ENCODE results near the gene RPS21.
"Not testable (repeated sequence)": the region's sequence is repeated elsewhere in the genome, so short reads cannot be mapped to it uniquely, and the experiment has no call there.

The RPS21 gene

GRCh38 chr20:62417981-62418708, 31.2 kb downstream of the RPS21 start:
- Histone ChIP-seq H3K9ac (ENCODE audit: low read depth, low read length) (no peak overlapping the region), H3K27me3 (ENCODE audit: insufficient read depth, low read length) (no peaks in the 10 kb centered on the region), H3K27ac (ENCODE audit: low read depth, low read length) (no peak overlapping the region), H3K9me3 (ENCODE audit: insufficient read depth, low read depth, low read length) (no peaks in the 10 kb centered on the region), H3K36me3 (ENCODE audit: insufficient read depth, low read length) (no peaks in the 10 kb centered on the region), H3K4me3 (ENCODE audit: low read length) (no peak overlapping the region), H3K4me1 (ENCODE audit: insufficient read depth, low read length) (no peaks in the 10 kb centered on the region)
- WGBS: 92% methylated on average over 25 of the region's 25 CpGs

- Histone ChIP-seq H3K4me1 (ENCODE audit: insufficient read depth, low read length) (no peaks in the 10 kb centered on the region), H3K36me3 (ENCODE audit: insufficient read depth, low read length) (no peaks in the 10 kb centered on the region), H3K9ac (ENCODE audit: low read depth, low read length) (no peak overlapping the region), H3K4me3 (ENCODE audit: low read length) (no peak overlapping the region), H3K27ac (ENCODE audit: low read depth, low read length) (no peak overlapping the region), H3K27me3 (ENCODE audit: insufficient read depth, low read length) (no peaks in the 10 kb centered on the region), H3K9me3 (ENCODE audit: insufficient read depth, low read depth, low read length) (no peaks in the 10 kb centered on the region)
- WGBS: 91% methylated on average over 19 of the region's 19 CpGs
These were observed 32.0 kb downstream of the RPS21 start for GRCh38 chr20:62418709-62419487.

GRCh38 chr20:62419759-62420158, 32.9 kb downstream of the RPS21 start:
- H3K36me3 ChIP-seq (ENCODE audit: insufficient read depth, low read length): no peaks in the 10 kb centered on the region
- no peaks in the 10 kb centered on the region for H3K27me3 ChIP-seq (ENCODE audit: insufficient read depth, low read length)
- no peak overlapping the region for H3K27ac ChIP-seq (ENCODE audit: low read depth, low read length)
- no peaks in the 10 kb centered on the region for H3K4me1 ChIP-seq (ENCODE audit: insufficient read depth, low read length)
- WGBS: 94% methylated on average over 9 of the region's 9 CpGs
- no peaks in the 10 kb centered on the region for H3K9me3 ChIP-seq (ENCODE audit: insufficient read depth, low read depth, low read length)
- no peak overlapping the region for H3K9ac ChIP-seq (ENCODE audit: low read depth, low read length)
- no peak overlapping the region for H3K4me3 ChIP-seq (ENCODE audit: low read length)

GRCh38 chr20:62420846-62421715, 34.2 kb downstream of the RPS21 start:
- H3K27me3 ChIP-seq (ENCODE audit: insufficient read depth, low read length): no peaks in the 10 kb centered on the region
- H3K36me3 ChIP-seq (ENCODE audit: insufficient read depth, low read length): no peaks in the 10 kb centered on the region
- H3K27ac ChIP-seq (ENCODE audit: low read depth, low read length): no peak overlapping the region
- no peaks in the 10 kb centered on the region for H3K4me1 ChIP-seq (ENCODE audit: insufficient read depth, low read length)
- H3K9ac ChIP-seq (ENCODE audit: low read depth, low read length): no peak overlapping the region
- H3K4me3 ChIP-seq (ENCODE audit: low read length): no peak overlapping the region
- 87% methylated on average over 24 of the region's 24 CpGs for WGBS
- no peaks in the 10 kb centered on the region for H3K9me3 ChIP-seq (ENCODE audit: insufficient read depth, low read depth, low read length)

- H3K9me3 ChIP-seq (ENCODE audit: insufficient read depth, low read depth, low read length): no peaks in the 10 kb centered on the region
- 97% methylated on average over 6 of the region's 6 CpGs for WGBS
- no peaks in the 10 kb centered on the region for H3K4me1 ChIP-seq (ENCODE audit: insufficient read depth, low read length)
These were observed 34.8 kb downstream of the RPS21 start for GRCh38 chr20:62421716-62421990.

GRCh38 chr20:62422636-62423325, 35.9 kb downstream of the RPS21 start:
- WGBS: 95% methylated on average over 18 of the region's 20 CpGs
- no peak overlapping the region for H3K9ac ChIP-seq (ENCODE audit: low read depth, low read length)
- peaks cover 5% of the 10 kb centered on the region for H3K4me1 ChIP-seq (ENCODE audit: insufficient read depth, low read length)

More at GRCh38 chr20:62421716-62421990, 34.8 kb downstream of the RPS21 start:
- H3K9ac ChIP-seq (ENCODE audit: low read depth, low read length): no peak overlapping the region
- no peak overlapping the region for H3K27ac ChIP-seq (ENCODE audit: low read depth, low read length)
- no peak overlapping the region for H3K4me3 ChIP-seq (ENCODE audit: low read length)
- H3K36me3 ChIP-seq (ENCODE audit: insufficient read depth, low read length): no peaks in the 10 kb centered on the region
- no peaks in the 10 kb centered on the region for H3K27me3 ChIP-seq (ENCODE audit: insufficient read depth, low read length)

GRCh38 chr20:62423326-62423706, 36.4 kb downstream of the RPS21 start:
- Histone ChIP-seq H3K4me1 (ENCODE audit: insufficient read depth, low read length) (peaks cover 5% of the 10 kb centered on the region), H3K27ac (ENCODE audit: low read depth, low read length) (no peak overlapping the region), H3K36me3 (ENCODE audit: insufficient read depth, low read length) (no peaks in the 10 kb centered on the region), H3K4me3 (ENCODE audit: low read length) (no peak overlapping the region), H3K9me3 (ENCODE audit: insufficient read depth, low read depth, low read length) (no peaks in the 10 kb centered on the region), H3K27me3 (ENCODE audit: insufficient read depth, low read length) (no peaks in the 10 kb centered on the region), H3K9ac (ENCODE audit: low read depth, low read length) (no peak overlapping the region)
- WGBS: 81% methylated on average over 10 of the region's 10 CpGs

More at GRCh38 chr20:62422636-62423325, 35.9 kb downstream of the RPS21 start:
- Histone ChIP-seq H3K4me3 (ENCODE audit: low read length) (no peak overlapping the region), H3K9me3 (ENCODE audit: insufficient read depth, low read depth, low read length) (no peaks in the 10 kb centered on the region), H3K36me3 (ENCODE audit: insufficient read depth, low read length) (no peaks in the 10 kb centered on the region), H3K27me3 (ENCODE audit: insufficient read depth, low read length) (no peaks in the 10 kb centered on the region), H3K27ac (ENCODE audit: low read depth, low read length) (no peak overlapping the region)

GRCh38 chr20:62424249-62425107, 37.6 kb downstream of the RPS21 start:
- Histone ChIP-seq H3K4me1 (ENCODE audit: insufficient read depth, low read length) (peaks cover 5% of the 10 kb centered on the region), H3K36me3 (ENCODE audit: insufficient read depth, low read length) (no peaks in the 10 kb centered on the region), H3K27me3 (ENCODE audit: insufficient read depth, low read length) (no peaks in the 10 kb centered on the region), H3K9me3 (ENCODE audit: insufficient read depth, low read depth, low read length) (no peaks in the 10 kb centered on the region), H3K4me3 (ENCODE audit: low read length) (no peak overlapping the region), H3K9ac (ENCODE audit: low read depth, low read length) (no peak overlapping the region), H3K27ac (ENCODE audit: low read depth, low read length) (no peak overlapping the region)
- 84% methylated on average over 23 of the region's 23 CpGs for WGBS

GRCh38 chr20:62425281-62426058, 38.6 kb downstream of the RPS21 start:
- no peak overlapping the region for H3K27ac ChIP-seq (ENCODE audit: low read depth, low read length)
- H3K9ac ChIP-seq (ENCODE audit: low read depth, low read length): no peak overlapping the region
- H3K4me3 ChIP-seq (ENCODE audit: low read length): no peak overlapping the region
- no peaks in the 10 kb centered on the region for H3K36me3 ChIP-seq (ENCODE audit: insufficient read depth, low read length)
- no peaks in the 10 kb centered on the region for H3K9me3 ChIP-seq (ENCODE audit: insufficient read depth, low read depth, low read length)
- H3K4me1 ChIP-seq (ENCODE audit: insufficient read depth, low read length): peaks cover 5% of the 10 kb centered on the region
- H3K27me3 ChIP-seq (ENCODE audit: insufficient read depth, low read length): no peaks in the 10 kb centered on the region
- 96% methylated on average over 21 of the region's 21 CpGs for WGBS

- H3K27me3 ChIP-seq (ENCODE audit: insufficient read depth, low read length); H3K9me3 ChIP-seq (ENCODE audit: insufficient read depth, low read depth, low read length); H3K9ac ChIP-seq (ENCODE audit: low read depth, low read length); H3K4me1 ChIP-seq (ENCODE audit: insufficient read depth, low read length); H3K27ac ChIP-seq (ENCODE audit: low read depth, low read length); H3K36me3 ChIP-seq (ENCODE audit: insufficient read depth, low read length); H3K4me3 ChIP-seq (ENCODE audit: low read length): not testable (repeated sequence)
- 97% methylated on average over 4 of the region's 4 CpGs for WGBS
These were observed 39.1 kb downstream of the RPS21 start for GRCh38 chr20:62426059-62426348.

Measured in HUES64 (cell line).